GM13976 (cell line): ENCODE measurements around the gene DCDC2C.

Experiments
- DNase-seq: peaks from one replicate; pipeline ENCODE4 v3.0.0; 2012; ENCODE audit warnings: low spot score
- in situ Hi-C: fragments of 300-500 bp; cut with MboI; formaldehyde crosslinking; loops from one replicate; pipeline ENCODE4 v1.12.0; 2022; ENCODE audit warnings: low sequenced_read_pairs, mixed read lengths, inconsistent platforms; ENCODE audit not compliant: unreplicated experiment
- TF ChIP-seq, protein P1 (sequence below): IDR thresholded peaks from 2 replicates; pipeline ENCODE4 v1.5.1; 2012; ENCODE audit warnings: borderline replicate concordance, mild to moderate bottlenecking; ENCODE audit not compliant: insufficient read depth; ENCODE audit errors: extremely low read depth, missing control alignments, control extremely low read depth

Gene DCDC2C

DNA sequence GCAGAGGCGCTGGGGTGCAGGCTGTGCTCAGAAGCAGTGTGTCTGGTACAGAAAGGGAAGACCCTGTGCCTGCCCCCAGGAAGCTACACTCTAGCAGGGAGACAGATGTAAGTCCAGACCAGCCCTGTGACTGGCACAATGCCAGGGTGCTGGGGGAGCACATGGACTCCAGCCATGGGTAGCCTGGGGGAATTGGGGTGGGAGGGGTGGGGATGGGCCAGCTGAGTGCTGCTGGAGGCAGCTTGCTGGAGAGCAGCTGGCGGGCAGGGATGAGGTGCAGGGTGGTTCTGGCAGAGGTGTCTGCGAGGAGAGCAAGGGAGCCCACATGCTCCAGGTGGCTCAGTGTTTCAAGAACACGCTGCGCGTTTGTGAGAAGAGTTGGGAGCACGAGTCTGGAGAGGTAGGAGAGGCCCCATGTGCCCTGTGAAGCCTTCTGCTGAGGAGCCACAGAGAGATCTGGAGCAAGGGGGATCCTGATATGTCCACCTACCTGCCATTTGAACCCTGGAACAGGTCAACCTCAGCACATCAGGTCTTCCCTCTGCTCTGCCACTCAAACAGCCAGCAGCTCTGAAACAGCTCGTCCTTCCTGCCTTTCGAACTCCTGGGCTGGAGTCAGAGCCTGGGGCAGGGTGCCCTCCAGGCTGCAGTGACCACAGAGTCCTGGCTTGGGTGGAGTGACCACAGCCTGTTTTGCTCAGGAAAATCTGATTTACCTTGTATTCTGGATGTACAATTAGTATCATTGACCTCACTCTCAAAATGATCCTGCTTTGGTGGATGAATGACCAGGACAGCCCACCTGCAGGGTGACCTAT lies 30.3 kb upstream of the DCDC2C start:
- no peak for DNase-seq
- TF ChIP-seq, protein P1, sequence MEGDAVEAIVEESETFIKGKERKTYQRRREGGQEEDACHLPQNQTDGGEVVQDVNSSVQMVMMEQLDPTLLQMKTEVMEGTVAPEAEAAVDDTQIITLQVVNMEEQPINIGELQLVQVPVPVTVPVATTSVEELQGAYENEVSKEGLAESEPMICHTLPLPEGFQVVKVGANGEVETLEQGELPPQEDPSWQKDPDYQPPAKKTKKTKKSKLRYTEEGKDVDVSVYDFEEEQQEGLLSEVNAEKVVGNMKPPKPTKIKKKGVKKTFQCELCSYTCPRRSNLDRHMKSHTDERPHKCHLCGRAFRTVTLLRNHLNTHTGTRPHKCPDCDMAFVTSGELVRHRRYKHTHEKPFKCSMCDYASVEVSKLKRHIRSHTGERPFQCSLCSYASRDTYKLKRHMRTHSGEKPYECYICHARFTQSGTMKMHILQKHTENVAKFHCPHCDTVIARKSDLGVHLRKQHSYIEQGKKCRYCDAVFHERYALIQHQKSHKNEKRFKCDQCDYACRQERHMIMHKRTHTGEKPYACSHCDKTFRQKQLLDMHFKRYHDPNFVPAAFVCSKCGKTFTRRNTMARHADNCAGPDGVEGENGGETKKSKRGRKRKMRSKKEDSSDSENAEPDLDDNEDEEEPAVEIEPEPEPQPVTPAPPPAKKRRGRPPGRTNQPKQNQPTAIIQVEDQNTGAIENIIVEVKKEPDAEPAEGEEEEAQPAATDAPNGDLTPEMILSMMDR, result no peak
- in situ Hi-C loops, result no loop called here

DNA sequence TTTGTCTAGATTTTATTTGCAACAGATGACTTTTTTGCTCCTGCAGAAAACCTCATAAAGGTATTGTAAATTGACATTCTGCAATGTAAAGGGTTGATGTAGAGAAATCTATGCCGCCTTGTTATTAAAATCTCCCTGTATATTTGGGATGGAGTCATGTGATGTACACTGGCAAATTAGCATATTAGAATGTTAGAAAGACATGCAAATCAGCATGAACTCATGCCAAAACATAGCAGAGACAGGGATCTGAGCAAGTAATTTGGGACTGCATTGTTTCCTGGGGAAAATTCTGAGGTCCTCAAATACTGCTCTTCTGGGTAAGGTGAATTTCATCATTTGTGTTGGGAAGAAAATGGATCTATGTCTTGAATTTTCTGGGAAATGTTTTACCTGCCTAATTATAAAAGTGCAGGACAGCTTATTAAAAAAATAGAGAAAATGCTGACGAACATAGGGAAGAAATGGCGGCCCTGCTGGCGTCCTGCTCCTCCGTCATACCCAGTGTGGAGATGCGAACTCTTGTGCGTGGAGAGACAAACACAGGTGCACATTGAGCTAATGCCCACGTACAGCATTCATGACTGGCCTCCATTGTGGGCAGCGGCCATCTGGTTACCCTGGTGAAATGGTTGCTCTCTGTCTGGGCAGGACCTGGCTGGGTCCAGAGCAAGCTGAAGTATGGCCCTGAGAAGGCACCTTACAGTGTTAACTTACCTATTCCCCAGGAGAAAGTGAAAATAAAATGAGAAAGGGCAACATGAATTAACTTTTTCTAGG lies 29.1 kb upstream of the DCDC2C start:
- in situ Hi-C loops, result no loop called here
- TF ChIP-seq, protein P1, result no peak
- DNase-seq, result no peak

- no peak for DNase-seq
- TF ChIP-seq, protein P1, result no peak
- in situ Hi-C loops, result no loop called here
Observed at GRCh38 chr2:3675687-3676086, 27.7 kb upstream of the DCDC2C start.

- DNase-seq, result no peak
- in situ Hi-C loops, result no loop called here
- TF ChIP-seq, protein P1, result no peak
Observed at GRCh38 chr2:3677436-3677835, 25.9 kb upstream of the DCDC2C start.

- TF ChIP-seq, protein P1, result no peak
- no peak for DNase-seq
- in situ Hi-C loops, result no loop called here
Observed at GRCh38 chr2:3678212-3678611, 25.2 kb upstream of the DCDC2C start.

GRCh38 chr2:3679180-3679579 lies 24.2 kb upstream of the DCDC2C start:
- in situ Hi-C loops, result no loop called here
- DNase-seq, result no peak
- TF ChIP-seq, protein P1, result no peak
